HG03108 (cell line): ENCODE results near the gene MAP2K6.
A peak's percentile ranks its signal among the peaks of the same experiment; 100 is the strongest.

Source experiments
- ATAC-seq: cut with Tn5 transposase; IDR thresholded peaks from one replicate; pipeline ENCODE4 v1.9.1; 2021; ENCODE audit warnings: moderate library complexity; ENCODE audit not compliant: unreplicated experiment

The MAP2K6 gene

DNA sequence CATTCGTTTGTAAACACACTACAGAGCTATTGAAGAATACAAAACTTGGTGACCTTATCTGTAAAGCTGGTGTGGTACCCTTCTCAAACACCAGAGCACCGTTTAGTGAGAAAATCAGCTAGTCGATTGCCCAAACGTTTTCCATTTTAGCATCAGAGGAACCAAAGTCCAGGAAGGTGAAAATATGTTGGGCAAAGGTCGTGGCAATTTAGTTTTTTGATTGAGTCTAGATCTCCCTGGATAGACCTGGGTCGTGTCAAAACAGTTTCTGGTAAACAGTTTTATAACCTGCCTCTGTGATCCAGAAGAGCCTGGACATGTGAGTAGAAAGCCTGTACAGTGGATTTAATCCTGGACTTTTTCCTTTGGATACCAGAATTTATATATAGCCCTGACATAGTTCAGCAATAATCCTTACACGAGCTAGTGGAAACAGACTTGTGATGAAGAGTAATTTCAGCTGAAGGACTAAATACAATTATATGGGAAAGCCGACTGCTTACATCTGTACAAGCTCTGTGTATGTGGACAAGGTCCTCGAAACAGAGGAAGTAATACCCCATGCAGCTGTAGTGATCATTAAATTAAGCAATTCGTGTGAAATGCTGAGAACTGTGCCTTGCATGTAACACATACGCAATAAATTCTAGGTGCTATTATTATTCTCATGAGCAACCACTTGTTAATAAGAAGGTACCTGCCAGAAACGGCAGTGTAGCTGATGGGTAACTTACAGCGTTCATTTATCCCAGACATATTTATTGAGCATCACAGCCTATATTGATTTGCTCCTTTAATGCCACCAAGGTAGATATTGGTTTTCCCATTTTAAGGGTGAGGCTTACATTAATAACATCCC lies 72.5 kb downstream of the MAP2K6 start:
- ATAC-seq, result no peak

GRCh38 chr17:69489313-69489712 lies 74.8 kb downstream of the MAP2K6 start:
- ATAC-seq, result no peak

GRCh38 chr17:69492410-69493071 lies 78.0 kb downstream of the MAP2K6 start:
- ATAC-seq, result no peak

DNA sequence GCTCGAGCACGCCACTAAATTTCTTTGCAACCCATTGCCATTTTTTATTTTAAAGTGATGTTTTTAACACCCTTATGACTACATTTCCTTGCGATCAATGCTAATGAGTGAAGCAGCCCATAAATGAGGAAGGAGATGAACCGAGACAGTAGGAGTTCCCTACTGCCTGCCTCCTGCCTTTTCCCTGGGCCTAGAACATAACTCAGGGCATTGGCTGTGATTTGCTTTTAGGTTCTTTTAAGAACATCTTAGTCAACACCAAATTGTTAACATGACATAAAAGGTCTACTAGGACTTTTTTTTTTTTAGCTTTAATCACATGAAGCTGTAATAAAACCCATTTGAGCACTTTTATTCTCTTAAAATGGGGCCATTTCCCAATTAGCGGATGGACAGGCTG lies 81.3 kb downstream of the MAP2K6 start:
- ATAC-seq, result no peak

DNA sequence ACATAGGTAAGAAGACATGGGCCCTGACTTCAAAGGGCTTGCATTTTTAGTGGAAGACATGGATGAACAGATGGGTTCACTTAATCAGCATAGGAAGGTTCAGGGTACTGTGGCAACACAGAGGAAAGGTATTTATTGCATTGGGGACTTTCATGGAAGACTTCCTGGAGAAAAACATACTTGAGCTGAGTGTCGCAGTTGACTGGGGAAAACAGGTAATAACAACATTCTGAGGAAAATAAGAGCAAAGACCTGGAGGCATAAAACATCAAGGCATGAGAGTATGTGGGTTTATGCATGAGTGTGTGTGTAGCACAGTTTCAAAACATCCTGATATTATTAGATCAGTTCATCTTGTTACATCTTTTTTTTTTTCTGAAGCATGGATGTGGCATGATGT lies 82.7 kb downstream of the MAP2K6 start:
- ATAC-seq, result no peak

GRCh38 chr17:69499318-69499717 lies 84.8 kb downstream of the MAP2K6 start:
- ATAC-seq, result no peak

- no peak for ATAC-seq
Measured at GRCh38 chr17:69500911-69501429, 86.5 kb downstream of the MAP2K6 start.

GRCh38 chr17:69501591-69502468 lies 87.3 kb downstream of the MAP2K6 start:
- no peak for ATAC-seq

DNA sequence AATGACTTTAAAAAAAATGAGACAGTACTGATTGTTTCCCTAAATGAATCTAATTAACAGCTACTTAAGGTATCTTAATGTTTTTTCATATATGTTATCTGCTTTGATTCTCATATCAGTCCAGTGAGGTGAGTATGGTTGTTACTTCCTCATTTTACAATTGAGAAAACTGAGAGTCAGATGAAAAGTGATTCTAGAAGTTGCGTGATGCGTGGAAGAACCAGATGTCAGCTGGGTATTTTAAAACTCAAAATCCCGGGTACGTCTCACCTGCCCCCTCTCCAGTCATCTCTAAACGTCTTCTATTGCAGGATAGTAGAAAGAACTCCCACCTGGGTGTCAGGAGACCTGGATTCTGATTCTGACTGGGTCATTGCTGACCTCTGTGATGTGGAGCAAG lies 89.2 kb downstream of the MAP2K6 start:
- peak; percentile 77 for ATAC-seq

GRCh38 chr17:69505740-69506139 lies 91.2 kb downstream of the MAP2K6 start:
- ATAC-seq, result no peak

DNA sequence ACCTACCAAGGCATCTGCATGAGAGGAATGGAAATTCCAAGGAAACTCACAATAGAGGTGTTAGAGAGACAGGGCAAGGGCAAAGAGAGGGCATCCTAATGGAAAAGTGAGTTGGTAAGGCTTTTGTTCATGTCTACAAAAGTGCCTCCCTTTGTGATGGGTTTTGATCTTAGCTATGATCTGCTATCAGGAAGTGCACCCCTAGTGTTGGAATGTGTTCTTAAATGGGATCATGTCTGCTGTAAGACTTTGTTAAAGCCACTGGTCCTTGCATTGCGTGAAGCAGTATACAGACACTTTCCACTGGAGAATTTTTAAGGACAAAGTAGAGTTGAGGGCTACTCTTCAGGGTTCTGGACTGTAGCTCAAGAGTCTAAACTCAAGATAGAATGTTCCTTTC lies 92.0 kb downstream of the MAP2K6 start:
- ATAC-seq, result no peak

- no peak for ATAC-seq
Measured at GRCh38 chr17:69508814-69509213, 94.3 kb downstream of the MAP2K6 start.

- ATAC-seq, result no peak
Measured at GRCh38 chr17:69511250-69511649, 96.8 kb downstream of the MAP2K6 start.

- ATAC-seq, result no peak
Measured at GRCh38 chr17:69512946-69513345, 98.4 kb downstream of the MAP2K6 start.

- no peak for ATAC-seq
Measured at GRCh38 chr17:69516225-69516624, 101.7 kb downstream of the MAP2K6 start.

- ATAC-seq, result peak; percentile 83
Measured at GRCh38 chr17:69516911-69517310, 102.4 kb downstream of the MAP2K6 start.

GRCh38 chr17:69518951-69519350 lies 104.5 kb downstream of the MAP2K6 start:
- no peak for ATAC-seq

GRCh38 chr17:69523244-69523861 lies 108.9 kb downstream of the MAP2K6 start:
- ATAC-seq, result no peak

DNA sequence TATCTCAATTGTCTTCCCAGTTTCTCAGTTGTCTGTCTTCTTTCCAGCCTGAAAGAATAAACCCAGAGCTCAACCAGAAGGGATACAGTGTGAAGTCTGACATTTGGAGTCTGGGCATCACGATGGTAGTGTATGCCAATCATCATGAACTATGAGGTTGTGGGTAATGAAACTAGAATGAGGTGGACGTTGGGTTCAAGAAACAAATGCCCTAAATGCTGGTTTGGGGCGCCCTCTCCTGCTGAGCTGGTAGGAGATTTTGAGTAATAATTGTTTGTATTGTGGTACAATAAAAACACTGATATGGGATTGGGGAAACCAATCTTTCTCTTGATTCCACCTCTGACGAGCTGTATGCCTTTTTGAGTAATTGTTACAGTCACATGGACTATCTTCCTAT lies 110.4 kb downstream of the MAP2K6 start:
- no peak for ATAC-seq

GRCh38 chr17:69525920-69526841 lies 111.7 kb downstream of the MAP2K6 start:
- ATAC-seq, result no peak
